Activated CD8-positive, alpha-beta memory T cell treated with anti-CD3 and anti-CD28 coated beads for 36 hours (primary cell): ENCODE data around the gene PLGLB1. TPM values are rescaled to one million over a fixed set of nuclear protein-coding genes. Genes with fewer than 3 reads are reported as not detected.

Experiments
- total RNA-seq, 2 experiments: library from RNA; stranded (reverse); gene quantifications; one replicate each; pipeline ENCODE4 v1.2.3, GENCODE V29; 2021

The PLGLB1 gene
- total RNA-seq, 2 experiments from 2014 or later, result 2.0 to 3.1 TPM

Other genes with a start within 250 kb of the PLGLB1 start
- 100 to 1,000 TPM; 433 TPM for gene CD8A, start 230.9 kb downstream of the PLGLB1 start, total RNA-seq
- 100 to 1,000 TPM; 250 to 251 TPM for gene CD8B, start 160.0 kb downstream of the PLGLB1 start, total RNA-seq
- gene RGPD1, start 79.7 kb downstream of the PLGLB1 start, total RNA-seq, result 1 to 10 TPM; 2.2 to 3.4 TPM